Right lobe of liver (tissue), 4 donors: ENCODE data around the gene KDM1B.

ENCODE experiments used
- CTCF ChIP-seq, 4 donors: fragments of 200-600 bp in 3 of 4; fragments of 450-650 bp in 1 of 4; IDR thresholded peaks; one replicate each; pipeline versions ENCODE4 v1.5.1 to v1.8.0; 2016 to 2022; ENCODE audit warnings: antibody characterized with exemption in 4 of 4, mild to moderate bottlenecking in 2 of 4
- POLR2A ChIP-seq: fragments of 450-650 bp; IDR thresholded peaks from one replicate; pipeline ENCODE4 v1.6.1; 2017; ENCODE audit warnings: antibody characterized with exemption, mild to moderate bottlenecking
- donor health status: DM: no; HTN: no; CAD: no.
- donor health status: DM: no; HTN: no; CAD: no.
- donor health status: DM: no; HTN: yes; CAD: no.

GRCh38 chr6:18221288-18221615, 66.0 kb downstream of the KDM1B start:
- TF ChIP-seq CTCF (IDR thresholded peaks at IDR 0.05), result no peak
- no peak for TF ChIP-seq POLR2A
